Forelimb muscle (tissue), 1 donor: Measurements from ENCODE around the gene KRTAP22-1. TPM values are rescaled to one million over a fixed set of nuclear protein-coding genes. Genes with fewer than 3 reads are reported as not detected.

ENCODE experiments used
- DNase-seq: peaks from one replicate; pipeline ENCODE4 v3.0.0-alpha.2; 2013; ENCODE audit warnings: low read depth
- polyA plus RNA-seq: library from polyadenylated mRNA; unstranded; fragments of 120-200 nt; gene quantifications from one replicate; pipeline ENCODE4 v1.2.1, GENCODE V29; 2013; ENCODE audit not compliant: insufficient read length

Gene KRTAP22-1
- not detected for polyA plus RNA-seq

DNA sequence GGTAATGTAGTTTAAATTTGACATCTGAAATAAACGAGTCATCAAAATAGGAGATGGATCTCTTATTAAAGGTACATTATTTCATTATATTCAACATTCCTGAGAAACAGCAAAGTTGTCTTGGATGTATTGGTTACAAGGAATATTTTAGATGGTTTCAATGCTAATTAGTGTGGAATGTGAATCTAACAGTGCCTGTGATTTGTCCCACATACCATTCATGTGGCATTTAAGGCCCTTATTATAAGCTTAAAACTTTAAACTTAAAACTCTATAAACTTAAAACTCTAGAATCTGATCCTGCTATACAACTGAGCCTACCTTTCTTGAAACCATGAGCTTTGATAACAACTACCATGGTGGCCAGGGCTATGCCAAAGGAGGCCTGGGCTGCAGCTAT, at the start of gene KRTAP22-1:
TSS of gene KRTAP22-1 (plus strand) at position 301 of the 400 bp plus-strand sequence.
- DNase-seq, result no peak

DNA sequence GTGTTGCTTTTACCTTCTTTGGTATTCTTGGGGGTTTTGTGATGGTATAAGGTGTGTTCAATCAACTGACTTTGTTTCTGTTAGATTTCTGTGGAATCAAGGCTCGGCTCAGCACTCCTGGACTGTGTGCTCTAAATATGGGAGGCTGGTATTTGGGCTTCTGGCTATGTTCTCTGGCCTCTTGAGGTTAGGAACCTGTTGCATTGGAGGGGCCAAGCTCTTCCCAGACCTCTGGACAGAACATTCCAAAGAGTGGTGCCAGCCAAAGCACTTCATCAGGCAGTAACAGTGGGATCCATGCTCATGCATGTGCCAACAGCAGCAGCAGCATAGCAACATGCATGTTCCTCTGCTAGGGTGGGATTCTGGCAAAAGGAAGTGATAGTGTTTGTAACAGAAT, 48.1 kb upstream of the KRTAP22-1 start:
- no peak for DNase-seq

DNA sequence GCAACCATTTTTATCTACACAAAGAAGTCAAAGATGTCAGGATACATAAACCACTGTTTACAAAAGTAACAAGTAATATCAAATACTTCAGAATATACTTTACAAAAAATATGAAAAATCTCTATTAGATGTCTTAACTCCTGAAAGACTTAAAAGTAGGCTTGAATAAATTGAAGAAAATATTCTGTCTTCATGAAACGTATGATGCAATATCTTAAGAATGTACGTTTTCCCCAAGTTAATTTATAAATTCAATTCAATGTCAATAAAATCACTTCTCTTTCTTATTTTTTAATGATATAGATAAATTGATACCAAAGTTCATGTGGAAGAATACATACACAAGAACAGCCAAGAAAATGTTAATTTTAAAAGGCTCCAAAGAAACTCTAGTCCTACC, 45.8 kb upstream of the KRTAP22-1 start:
- DNase-seq, result no peak

DNA sequence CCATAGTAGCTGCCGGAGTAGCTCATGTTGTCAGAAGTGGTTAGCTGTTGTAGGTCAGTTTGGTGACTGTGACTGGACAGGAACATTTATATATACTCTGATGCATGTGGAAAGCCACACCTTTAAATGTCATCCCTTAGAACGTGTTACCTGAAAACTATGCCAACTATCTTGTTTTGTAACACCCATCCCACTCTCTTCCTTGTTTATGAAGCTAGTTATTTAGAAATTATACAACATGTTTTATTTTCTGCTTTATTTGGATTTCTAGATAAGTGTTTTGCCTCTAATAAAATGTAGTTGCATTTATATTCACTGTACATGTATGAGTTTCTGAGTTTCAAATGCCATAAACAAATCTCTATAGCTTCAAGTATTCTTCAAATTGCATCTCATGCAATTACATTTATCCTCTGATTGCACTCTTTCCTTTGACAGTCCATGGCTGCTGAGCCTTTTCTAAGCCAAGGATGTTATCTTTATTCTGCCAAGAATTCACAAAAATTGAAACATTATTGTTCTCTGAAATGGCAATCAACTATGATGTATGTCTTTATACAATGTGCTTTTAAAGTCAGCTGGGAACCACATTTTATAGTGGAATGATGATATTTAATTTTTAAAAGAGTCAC, 39.5 kb upstream of the KRTAP22-1 start, which contains the start of gene KRTAP19-7:
TSS of gene KRTAP19-7 (minus strand) at position 51 of the 632 bp plus-strand sequence. CDS start at position 26, 25 bp downstream.
- DNase-seq, result no peak

DNA sequence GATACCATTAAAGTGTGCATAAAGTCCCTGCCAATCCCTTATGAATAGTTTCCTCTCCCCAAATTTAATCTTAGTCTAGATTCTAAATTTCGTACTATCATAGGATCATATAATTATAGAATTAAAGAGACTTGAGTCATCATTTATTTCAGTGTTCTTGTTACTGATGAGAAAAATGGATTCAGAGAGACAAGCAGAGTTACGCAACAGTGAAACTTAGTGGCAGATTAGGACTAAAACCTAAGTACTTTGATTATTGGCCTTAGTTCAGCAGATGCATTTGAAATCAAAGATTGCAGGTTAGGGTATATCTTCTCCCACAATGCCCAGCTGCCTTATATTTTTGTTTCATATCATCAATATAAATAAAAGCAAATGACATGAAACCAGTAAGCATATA, 38.9 kb upstream of the KRTAP22-1 start:
- no peak for DNase-seq

DNA sequence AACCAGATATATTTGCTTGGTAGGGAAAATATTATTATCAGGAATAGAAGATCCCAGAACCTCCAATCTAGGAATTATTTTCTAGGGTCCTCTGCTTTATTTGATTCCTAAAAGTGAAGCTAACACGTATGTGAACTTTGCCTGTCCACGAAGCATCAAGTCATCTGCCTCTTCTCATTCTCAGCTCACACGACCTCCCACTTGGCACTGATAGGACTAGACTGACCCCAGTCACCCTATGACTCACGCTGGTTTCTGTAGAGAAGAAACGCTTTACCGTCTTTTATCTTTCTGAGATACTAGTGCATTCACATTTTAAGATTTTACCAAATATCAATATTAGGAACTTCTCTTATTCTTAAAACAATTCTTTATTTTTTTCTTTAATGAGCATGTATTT, 37.8 kb upstream of the KRTAP22-1 start:
- no peak for DNase-seq

DNA sequence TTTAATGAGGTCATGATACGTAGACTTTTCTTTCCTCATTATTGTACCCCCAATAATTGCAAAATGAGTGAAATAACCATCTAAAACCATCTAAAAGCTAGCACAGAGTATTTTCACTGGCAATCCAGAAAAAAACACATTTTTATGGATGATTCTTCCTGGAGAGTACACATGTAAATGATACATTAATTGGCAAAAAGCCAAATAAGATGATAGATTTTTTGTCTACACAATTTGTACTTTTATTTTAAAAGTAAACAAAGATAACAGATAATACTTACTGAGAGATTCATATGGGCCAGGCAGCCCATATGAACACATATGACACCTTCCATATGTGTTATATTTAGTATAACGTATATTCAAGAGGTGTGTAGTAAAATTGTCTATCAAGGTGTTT, 37.3 kb upstream of the KRTAP22-1 start:
- no peak for DNase-seq

DNA sequence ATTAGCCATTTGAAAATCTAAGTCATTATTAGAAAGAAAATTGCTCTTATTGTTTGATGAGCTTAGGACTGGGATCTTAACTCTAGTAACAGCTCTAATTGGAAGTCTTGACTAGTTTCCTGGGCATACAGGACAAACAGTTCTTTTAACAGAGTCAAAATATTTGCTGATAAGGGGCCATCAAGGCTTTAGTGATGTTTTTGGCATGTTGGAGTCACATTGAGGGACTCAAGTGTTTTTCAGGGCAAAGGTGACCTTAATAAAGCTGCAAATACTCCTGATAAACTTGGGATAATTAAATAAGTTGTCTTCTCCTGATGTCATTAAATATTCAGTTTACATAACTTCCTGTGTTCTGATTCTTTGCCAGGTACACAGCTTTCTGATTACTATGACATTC, 33.3 kb upstream of the KRTAP22-1 start:
- no peak for DNase-seq

DNA sequence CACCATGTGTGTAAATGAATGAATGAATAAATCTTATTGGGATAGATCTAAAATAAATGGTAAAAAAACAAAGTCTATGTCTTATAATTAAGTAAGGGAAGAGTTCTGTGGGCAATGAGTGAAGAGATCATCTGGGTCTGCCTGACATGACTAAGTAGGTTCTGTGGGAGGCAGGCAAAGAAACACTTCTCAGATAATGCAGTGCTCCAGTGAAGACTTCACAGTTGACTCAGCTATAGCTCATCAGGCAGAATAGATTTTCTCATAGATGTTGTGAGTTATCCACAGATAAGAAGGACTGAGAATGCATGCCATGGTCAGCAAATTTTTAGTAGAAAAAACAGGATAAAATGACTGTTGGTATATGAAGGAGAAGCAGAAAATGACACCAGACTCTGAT, 23.1 kb upstream of the KRTAP22-1 start:
- no peak for DNase-seq

DNA sequence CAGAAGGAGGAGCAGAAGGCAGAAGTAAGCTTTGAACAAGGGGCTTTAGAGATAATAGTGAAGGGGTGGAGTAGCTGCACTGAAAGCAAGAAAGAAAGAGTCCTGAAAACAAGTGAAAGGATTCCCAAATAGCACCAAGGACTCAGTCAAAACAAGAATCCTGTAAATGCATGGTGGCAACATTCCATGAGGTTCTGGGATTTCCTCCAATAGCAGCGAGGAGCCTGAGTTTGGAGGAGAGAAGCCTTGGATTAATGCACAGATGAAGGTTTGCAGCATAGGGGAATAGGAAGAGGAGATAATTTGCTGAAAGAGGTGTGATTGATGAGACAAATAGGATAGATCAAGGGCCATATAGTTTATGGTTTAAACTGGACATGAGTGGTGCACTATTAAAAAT, 21.5 kb upstream of the KRTAP22-1 start:
- DNase-seq, result peak; percentile 26

DNA sequence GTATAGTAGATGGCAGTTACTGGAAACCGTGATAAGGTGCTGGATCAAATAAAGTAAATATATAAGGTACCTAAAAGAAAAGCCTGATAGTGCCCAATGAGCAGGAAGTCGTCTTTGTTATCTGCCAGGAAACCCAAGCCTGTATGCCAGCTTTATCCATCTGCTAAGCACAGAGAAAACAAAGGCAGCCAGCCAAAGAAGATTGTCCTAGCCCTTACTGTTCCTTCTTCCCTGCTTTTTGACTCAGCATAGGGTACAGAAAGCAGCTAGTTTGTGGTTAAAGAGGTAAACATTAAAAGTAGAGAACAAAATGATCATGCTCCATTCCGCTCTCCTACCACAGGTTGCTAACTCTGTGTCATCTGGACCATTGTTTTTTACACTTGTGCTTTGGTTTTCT, 20.8 kb upstream of the KRTAP22-1 start:
- no peak for DNase-seq

DNA sequence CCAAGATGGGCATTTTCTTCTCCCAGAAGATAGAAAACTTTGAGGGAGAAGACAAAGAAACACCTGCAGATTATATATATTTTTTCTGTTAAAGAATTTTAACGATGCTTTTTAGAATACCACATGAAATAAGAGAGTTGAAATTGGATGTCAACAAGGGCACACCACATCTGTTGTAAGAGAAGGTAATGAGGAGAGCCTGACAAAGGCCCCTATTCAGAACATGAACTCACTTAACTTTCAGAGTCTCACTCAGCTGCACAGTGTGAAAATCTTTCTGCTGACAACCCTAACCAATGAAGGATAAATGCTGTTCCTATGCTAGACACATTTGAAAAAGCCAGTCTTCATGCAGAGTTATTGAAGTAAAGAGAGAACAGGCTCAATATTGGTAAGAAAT, 18.0 kb upstream of the KRTAP22-1 start:
- no peak for DNase-seq

DNA sequence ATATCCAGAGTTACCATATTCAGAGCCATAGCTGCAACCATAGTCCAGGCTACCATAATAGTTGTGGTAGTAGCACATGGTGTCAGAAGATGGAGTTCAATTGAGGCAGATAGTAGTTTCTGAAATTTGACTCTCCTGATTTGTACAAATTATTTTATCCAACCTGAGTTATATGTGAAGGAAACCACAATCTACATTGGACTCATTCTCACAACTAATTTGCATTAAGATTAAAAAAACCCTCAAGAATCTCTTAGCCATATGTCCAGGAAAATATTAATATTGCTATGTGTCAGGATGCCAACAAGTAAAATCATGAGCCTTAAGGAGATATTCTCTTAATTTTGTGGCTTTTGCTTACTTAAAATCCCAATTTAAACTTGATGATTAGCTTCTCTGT, 10.6 kb upstream of the KRTAP22-1 start, which contains the start of gene KRTAP22-2:
TSS of gene KRTAP22-2 (minus strand) at position 101 of the 400 bp plus-strand sequence.
- DNase-seq, result no peak

DNA sequence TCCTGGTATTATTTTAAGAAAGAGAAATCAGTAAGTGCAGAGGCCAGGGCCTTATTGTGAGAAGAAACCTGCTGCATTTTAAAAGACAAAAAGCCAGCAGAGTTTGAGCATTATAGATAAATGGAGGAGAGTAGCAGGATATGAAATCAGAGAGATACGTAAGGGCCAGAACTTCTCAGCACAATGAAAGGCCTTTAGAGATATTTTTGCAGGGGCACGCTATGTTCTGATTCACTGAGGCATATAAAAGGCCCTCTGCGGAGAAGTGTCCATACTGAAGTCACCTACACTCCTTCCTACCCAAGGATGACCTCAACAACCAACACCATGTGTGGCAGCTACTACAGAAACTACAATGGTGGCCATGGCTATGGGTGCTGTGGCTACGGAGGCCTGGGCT, 8.7 kb upstream of the KRTAP22-1 start, which contains the start of gene KRTAP6-3:
TSS of gene KRTAP6-3 (plus strand) at position 301 of the 400 bp plus-strand sequence. CDS start at position 307, 6 bp downstream.
- no peak for DNase-seq

DNA sequence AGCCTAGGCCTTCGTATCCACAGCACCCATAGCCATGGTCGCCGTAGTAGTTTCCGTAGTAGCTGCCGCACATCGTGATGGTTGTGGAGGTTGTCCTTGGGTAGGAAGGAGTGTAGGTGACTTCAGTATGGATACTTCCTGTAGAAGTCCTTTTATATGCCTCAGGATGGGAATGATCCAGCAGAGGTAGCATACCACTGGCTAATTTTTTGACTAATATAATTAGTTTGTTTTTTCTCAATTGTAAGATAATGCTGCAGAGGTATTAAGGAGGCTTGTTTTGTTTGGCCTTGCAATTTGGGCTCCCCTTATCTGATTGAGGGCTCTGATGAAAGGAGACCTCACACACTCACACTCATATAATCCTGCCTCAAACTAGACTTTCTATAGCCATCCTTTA, 2.1 kb upstream of the KRTAP22-1 start, which contains the start of gene KRTAP6-2:
TSS of gene KRTAP6-2 (minus strand) at position 101 of the 400 bp plus-strand sequence. CDS start at position 73, 28 bp downstream.
- DNase-seq, result no peak

DNA sequence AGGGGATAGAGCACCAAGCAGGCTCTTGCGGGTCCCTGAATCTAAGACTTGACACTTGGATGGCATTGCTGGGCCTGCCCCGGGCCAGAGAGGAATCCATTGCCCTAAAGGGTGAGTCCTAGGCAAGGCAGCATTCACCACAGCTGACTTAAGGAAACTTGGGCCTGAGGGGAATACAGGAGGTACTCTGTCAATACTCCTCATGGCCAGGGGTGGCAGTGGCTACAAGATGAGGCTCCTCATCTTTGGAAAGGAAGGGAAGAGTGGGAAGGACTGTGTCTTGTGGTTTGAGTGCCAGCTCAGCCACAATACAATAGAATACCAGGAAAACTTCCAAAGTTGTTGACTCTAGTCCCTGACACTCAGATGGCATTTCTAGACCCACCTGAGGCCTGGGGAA, 5.1 kb downstream of the KRTAP22-1 start:
- DNase-seq, result no peak

DNA sequence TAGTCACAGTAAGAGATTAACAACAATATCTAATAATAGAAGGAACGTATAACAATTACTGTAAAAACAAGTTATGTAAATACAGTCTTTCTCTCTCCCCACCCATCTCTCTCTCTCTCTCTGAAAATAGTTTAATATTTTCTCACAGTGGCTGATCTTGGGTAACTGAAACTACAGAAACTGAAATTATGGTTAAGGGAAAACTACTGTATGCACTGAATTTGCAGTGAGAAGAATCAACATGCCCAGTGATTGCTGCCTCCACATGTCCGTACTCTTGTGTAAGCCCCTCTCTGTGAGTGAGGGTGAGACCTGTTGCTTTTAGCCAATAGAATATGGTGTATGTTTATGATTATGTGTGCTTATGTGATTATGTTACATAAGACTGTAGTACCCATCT, 11.2 kb downstream of the KRTAP22-1 start:
- DNase-seq, result no peak

DNA sequence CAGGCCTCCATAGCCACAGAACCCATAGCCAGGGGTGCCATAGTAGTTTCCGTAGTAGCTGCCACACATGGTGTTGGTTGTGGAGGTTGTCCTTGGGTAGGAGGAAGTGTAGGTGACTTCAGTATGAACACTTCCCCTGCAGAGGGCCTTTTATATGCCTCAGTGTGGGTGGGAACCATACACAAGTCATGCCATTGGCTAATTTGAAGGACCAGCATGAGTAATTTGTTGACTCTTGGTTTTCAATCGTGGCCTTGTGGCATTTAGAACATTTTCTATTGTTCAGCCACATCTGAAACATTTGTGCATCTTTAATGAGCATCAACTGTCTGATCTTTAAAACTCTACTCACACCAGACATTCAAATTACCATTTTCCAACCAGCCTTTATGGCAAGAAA, 12.9 kb downstream of the KRTAP22-1 start, which contains the start of gene KRTAP6-1:
TSS of gene KRTAP6-1 (minus strand) at position 95 of the 400 bp plus-strand sequence. CDS start at position 69, 26 bp downstream.
- no peak for DNase-seq

DNA sequence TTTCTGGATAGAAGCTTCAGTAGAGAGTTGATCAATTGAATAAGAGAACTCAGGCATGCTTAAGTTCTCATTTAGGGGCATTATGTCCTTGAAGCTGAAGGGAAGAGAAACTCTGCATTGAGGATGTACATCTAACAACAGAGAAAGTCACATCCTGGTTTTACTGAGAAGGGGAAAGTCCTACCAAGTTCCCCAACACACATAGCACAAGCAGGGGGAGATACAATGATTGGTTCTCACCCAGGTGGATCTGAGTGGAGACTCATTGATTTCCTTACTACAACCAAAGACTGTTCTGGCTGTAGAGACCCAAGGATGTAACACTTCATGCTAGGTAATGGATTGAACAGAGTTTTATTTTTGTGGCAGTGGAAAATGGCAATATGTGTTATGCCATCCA, 14.3 kb downstream of the KRTAP22-1 start:
- DNase-seq, result no peak

DNA sequence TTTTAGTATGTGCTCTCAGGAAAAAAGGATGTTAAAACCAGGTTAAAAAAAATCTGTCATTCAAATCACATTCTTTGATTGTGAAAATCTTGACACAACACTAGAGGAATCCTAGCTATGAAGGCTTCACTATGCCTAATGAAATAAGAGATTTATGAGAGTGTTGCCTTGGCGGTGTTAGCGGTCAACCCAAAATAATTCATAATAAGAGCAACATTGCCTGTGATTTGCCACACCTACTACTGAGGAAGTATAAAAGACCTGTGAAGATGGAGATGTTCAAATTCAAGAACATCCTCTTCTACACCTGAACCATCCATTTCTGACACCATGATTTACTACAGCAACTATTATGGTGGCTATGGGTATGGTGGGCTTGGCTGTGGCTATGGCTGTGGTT, 15.2 kb downstream of the KRTAP22-1 start, which contains the start of gene KRTAP20-1:
TSS of gene KRTAP20-1 (plus strand) at position 301 of the 400 bp plus-strand sequence. CDS start at position 331, 30 bp downstream.
- no peak for DNase-seq

DNA sequence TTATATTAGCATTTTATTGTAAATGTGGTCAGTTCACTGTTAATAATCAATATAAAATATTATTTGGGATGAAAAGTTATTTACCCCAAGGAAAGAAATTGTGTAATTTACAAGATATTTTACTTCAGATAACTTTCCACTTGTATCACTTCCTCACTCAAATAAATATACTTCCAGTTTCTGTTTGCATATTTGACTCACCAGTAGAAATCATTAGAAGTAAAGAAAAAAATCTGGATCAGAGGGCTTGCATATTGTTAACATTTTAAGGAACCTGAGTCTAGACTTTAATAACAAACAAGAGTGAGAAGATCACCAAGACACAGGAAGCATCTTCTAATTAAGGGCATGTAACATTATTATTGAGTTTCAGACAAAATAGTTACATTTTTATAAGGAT, 19.2 kb downstream of the KRTAP22-1 start:
- DNase-seq, result no peak

DNA sequence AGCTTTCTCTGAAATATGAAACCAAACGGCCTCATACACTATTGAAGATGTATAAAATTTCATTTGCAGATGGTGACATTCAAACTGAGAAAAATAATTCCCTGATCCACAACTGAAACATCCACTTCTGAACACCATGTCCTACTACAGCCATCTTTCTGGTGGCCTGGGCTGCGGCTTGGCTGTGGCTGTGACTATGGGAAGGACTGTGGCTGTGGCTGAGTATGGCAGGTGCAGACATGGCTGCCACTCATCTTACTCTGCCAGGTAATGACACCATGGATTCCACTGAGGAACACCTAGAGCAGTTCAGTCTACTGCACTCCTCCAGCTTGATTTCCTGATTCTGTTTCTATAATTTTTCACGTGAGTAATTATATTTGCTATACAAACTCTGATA, 19.6 kb downstream of the KRTAP22-1 start, which contains the start of gene KRTAP20-4:
TSS of gene KRTAP20-4 (plus strand) at position 106 of the 400 bp plus-strand sequence.
- DNase-seq, result no peak

DNA sequence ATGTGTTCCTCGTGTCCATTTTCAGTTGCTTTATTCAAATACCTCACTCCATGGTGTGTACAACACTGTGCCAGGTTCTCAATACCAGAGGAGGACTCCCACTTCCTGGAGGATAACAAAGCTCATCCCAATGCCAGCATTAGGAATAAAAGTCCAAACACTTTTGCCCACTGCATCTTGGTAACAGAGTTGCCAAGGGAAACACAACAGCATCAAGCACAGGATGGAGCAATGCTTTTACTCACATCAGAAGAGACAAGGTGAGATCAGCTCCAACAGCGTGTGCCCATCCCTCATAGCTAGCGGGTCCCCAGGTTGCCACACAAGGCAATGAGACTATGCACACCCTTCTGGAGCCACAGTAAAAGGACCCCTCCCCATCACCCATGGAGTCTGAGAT, 22.5 kb downstream of the KRTAP22-1 start:
- no peak for DNase-seq
